Thoracic aorta (tissue), 2 donors: ENCODE results near the gene SLC46A2. TPM values are rescaled to one million over a fixed set of nuclear protein-coding genes. Genes with fewer than 3 reads are reported as not detected.

Source experiments
- ATAC-seq: fragments of 150-250 bp; one replicate; pipeline ENCODE4 v1.8.0; 2017; ENCODE audit warnings: low read depth; ENCODE audit not compliant: insufficient number of reproducible peaks, low FRiP score
- DNase-seq: peaks from one replicate; pipeline ENCODE4 v3.0.0-alpha.2; 2020; ENCODE audit warnings: low spot score
- H3K27ac ChIP-seq, 2 donors: fragments of 200-600 bp; sonication (generic); 1 replicate in 1 of 2; 2 replicates in 1 of 2; pipeline ENCODE4 v1.5.1; 2016; ENCODE audit warnings: mild to moderate bottlenecking in 2 of 2, moderate library complexity in 2 of 2
- H3K27me3 ChIP-seq: fragments of 200-600 bp; sonication (generic); replicated peaks from 2 replicates; pipeline ENCODE4 v1.6.0; 2016; ENCODE audit warnings: mild to moderate bottlenecking; ENCODE audit not compliant: insufficient read depth
- H3K36me3 ChIP-seq: fragments of 200-600 bp; sonication (generic); one replicate; pipeline ENCODE4 v1.5.1; 2016
- H3K4me1 ChIP-seq, 2 donors: fragments of 200-600 bp; sonication (generic); 1 replicate in 1 of 2; 2 replicates in 1 of 2; pipeline versions ENCODE4 v1.5.1 to v1.6.0; 2016; ENCODE audit warnings: low read depth in 2 of 2, mild to moderate bottlenecking in 1 of 2; ENCODE audit not compliant: control insufficient read depth in 1 of 2
- H3K4me3 ChIP-seq: fragments of 200-600 bp; sonication (generic); 2 replicates; pipeline ENCODE4 v1.5.1; 2016; ENCODE audit warnings: mild to moderate bottlenecking
- H3K9me3 ChIP-seq: fragments of 200-600 bp; sonication (generic); 2 replicates; pipeline ENCODE4 v1.5.1; 2016
- total RNA-seq, 2 donors: library from RNA; depleted of rRNA; stranded (reverse); fragments of >200 nt; gene quantifications; one replicate each; pipeline versions ENCODE4 v1.1.0 to v1.2.3, GENCODE V29; 2016
- TF ChIP-seq, protein P1 (sequence below): fragments of 200-600 bp; sonication (generic); IDR thresholded peaks from one replicate; pipeline ENCODE4 v1.5.1; 2019; ENCODE audit warnings: antibody characterized with exemption

Gene SLC46A2
- total RNA-seq, 2 donors from 2014 or later, result 2.0 to 2.7 TPM

- DNase-seq (no peak), ATAC-seq (no peak)
- H3K4me1 ChIP-seq, result no peaks in the 10 kb centered on the region
- peaks cover 3% of the 10 kb centered on the region for H3K36me3 ChIP-seq
- H3K4me3 ChIP-seq, result no peak overlapping the region
- H3K9me3 ChIP-seq, result no peaks in the 10 kb centered on the region
- H3K27me3 ChIP-seq, result no peaks in the 10 kb centered on the region
- TF ChIP-seq, protein P1, sequence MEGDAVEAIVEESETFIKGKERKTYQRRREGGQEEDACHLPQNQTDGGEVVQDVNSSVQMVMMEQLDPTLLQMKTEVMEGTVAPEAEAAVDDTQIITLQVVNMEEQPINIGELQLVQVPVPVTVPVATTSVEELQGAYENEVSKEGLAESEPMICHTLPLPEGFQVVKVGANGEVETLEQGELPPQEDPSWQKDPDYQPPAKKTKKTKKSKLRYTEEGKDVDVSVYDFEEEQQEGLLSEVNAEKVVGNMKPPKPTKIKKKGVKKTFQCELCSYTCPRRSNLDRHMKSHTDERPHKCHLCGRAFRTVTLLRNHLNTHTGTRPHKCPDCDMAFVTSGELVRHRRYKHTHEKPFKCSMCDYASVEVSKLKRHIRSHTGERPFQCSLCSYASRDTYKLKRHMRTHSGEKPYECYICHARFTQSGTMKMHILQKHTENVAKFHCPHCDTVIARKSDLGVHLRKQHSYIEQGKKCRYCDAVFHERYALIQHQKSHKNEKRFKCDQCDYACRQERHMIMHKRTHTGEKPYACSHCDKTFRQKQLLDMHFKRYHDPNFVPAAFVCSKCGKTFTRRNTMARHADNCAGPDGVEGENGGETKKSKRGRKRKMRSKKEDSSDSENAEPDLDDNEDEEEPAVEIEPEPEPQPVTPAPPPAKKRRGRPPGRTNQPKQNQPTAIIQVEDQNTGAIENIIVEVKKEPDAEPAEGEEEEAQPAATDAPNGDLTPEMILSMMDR, result no peak
- no peak overlapping the region for H3K27ac ChIP-seq
Measured at GRCh38 chr9:112881331-112881730, 9.3 kb downstream of the SLC46A2 start.

DNA sequence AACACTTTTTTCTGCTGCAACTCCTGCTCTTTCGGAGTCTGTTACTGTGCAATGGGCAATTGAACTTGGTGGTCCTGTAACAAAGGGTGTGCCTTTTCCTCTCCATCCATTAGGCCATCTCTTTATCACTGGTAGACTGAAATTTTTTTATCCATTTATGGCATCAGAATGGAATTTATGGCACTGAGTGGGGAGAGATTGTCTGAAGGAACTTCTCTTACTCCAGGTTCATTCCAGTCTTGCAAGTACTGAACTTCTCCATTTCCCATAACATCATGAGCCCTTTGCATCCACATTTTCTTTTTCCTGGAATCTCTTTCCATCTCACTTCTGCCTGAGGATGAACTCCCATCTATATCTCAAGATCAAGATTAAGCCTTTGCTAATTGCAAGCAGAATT, 10.0 kb downstream of the SLC46A2 start:
- ATAC-seq (no peak), DNase-seq (no peak)
- Histone ChIP-seq H3K27me3 (no peaks in the 10 kb centered on the region), H3K4me3 (no peak overlapping the region), H3K9me3 (no peaks in the 10 kb centered on the region), H3K4me1 (no peaks in the 10 kb centered on the region), H3K27ac (no peak overlapping the region), H3K36me3 (peaks cover 3% of the 10 kb centered on the region)
- TF ChIP-seq, protein P1, result no peak

- ATAC-seq (no peak), DNase-seq (no peak)
- TF ChIP-seq, protein P1, result no peak
- no peaks in the 10 kb centered on the region for H3K27me3 ChIP-seq
- H3K9me3 ChIP-seq, result no peaks in the 10 kb centered on the region
- no peak overlapping the region for H3K4me3 ChIP-seq
- H3K36me3 ChIP-seq, result peaks cover 3% of the 10 kb centered on the region
- no peaks in the 10 kb centered on the region for H3K4me1 ChIP-seq
- no peak overlapping the region for H3K27ac ChIP-seq
Measured at GRCh38 chr9:112878752-112879151, 11.9 kb downstream of the SLC46A2 start.

- Histone ChIP-seq H3K4me1 (no peaks in the 10 kb centered on the region), H3K27me3 (no peaks in the 10 kb centered on the region), H3K9me3 (no peaks in the 10 kb centered on the region), H3K4me3 (no peak overlapping the region), H3K36me3 (peaks cover 13% of the 10 kb centered on the region), H3K27ac (no peak overlapping the region)
- TF ChIP-seq, protein P1, result no peak
- DNase-seq, result no peak
- ATAC-seq, result no peak
Measured at GRCh38 chr9:112873773-112874405, 16.8 kb downstream of the SLC46A2 start.

DNA sequence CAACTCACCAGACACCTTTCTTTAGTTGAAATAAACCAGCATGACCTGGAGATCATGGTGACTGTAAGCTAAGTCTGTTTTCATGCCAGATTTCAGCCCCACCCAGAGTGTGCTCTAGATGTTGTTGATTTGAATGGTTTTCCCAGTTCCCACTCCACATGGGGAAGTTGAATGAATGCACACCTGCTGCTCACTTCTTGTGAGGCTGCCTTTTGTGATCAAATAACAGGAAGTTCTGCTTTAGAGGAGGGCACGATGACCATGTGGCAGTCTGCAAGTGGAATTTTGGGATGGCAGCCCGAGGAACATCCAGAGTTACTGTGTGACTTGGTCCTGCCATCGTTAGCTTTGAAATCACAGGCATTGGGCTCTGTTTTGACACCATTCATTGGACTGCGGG, 18.7 kb downstream of the SLC46A2 start:
- no peak overlapping the region for H3K27ac ChIP-seq
- DNase-seq, result no peak
- no peaks in the 10 kb centered on the region for H3K9me3 ChIP-seq
- no peak overlapping the region for H3K4me3 ChIP-seq
- TF ChIP-seq, protein P1, result no peak
- ATAC-seq, result no peak
- no peaks in the 10 kb centered on the region for H3K4me1 ChIP-seq
- no peaks in the 10 kb centered on the region for H3K27me3 ChIP-seq
- H3K36me3 ChIP-seq, result peaks cover 11% of the 10 kb centered on the region
